Keratinocyte (primary cell): ENCODE data around the gene ERG. TPM values are rescaled to one million over a fixed set of nuclear protein-coding genes. Genes with fewer than 3 reads are reported as not detected.

Source experiments
- DNase-seq: peaks from one replicate; pipeline ENCODE4 v3.0.0-alpha.2; 2011; ENCODE audit warnings: low read depth, missing footprints, low spot score
- FAIRE-seq: peaks from 2 replicates; lab custom pipeline; 2011; peaks lifted over from hg19 to GRCh38; lab: Jason Lieb, UNC
- H2AFZ ChIP-seq: 2 replicates; pipeline ENCODE4 v1.6.0; 2012; ENCODE audit warnings: low read length, control low read depth, inconsistent platforms; ENCODE audit not compliant: control insufficient read depth
- H3K27ac ChIP-seq: 2 replicates; pipeline ENCODE4 v1.5.1; 2011; ENCODE audit warnings: low read length; ENCODE audit not compliant: control insufficient read depth, insufficient read depth
- H3K27me3 ChIP-seq: 3 replicates; pipeline ENCODE4 v1.6.0; 2011; ENCODE audit warnings: low read length; ENCODE audit not compliant: control insufficient read depth, insufficient read depth; ENCODE audit errors: extremely low read depth
- H3K36me3 ChIP-seq, 2 experiments: 2 replicates in 1 of 2; 3 replicates in 1 of 2; pipeline ENCODE4 v1.5.1; 2011; ENCODE audit warnings: low read length in 2 of 2, mild to moderate bottlenecking in 1 of 2; ENCODE audit not compliant: control insufficient read depth in 2 of 2, insufficient read depth in 2 of 2; ENCODE audit errors: extremely low read depth in 1 of 2
- H3K4me1 ChIP-seq: 3 replicates; pipeline ENCODE4 v1.5.1; 2011; ENCODE audit warnings: low read length; ENCODE audit not compliant: control insufficient read depth, insufficient read depth; ENCODE audit errors: extremely low read depth
- H3K4me2 ChIP-seq: 3 replicates; pipeline ENCODE4 v1.6.0; 2011; ENCODE audit warnings: low read depth, low read length; ENCODE audit not compliant: control insufficient read depth, insufficient read depth; ENCODE audit errors: extremely low read depth
- H3K4me3 ChIP-seq, 3 experiments: fragments of 200-600 bp in 1 of 3; sonication (generic) in 1 of 3; 2 replicates in 2 of 3; 3 replicates in 1 of 3; pipeline ENCODE4 v1.5.1; 2011 to 2016; ENCODE audit warnings: low read length in 3 of 3, mild to moderate bottlenecking in 3 of 3, control low read depth in 2 of 3, inconsistent platforms in 1 of 3, low read depth in 1 of 3, mixed read lengths in 1 of 3, mixed run types in 1 of 3, moderate library complexity in 1 of 3; ENCODE audit not compliant: control insufficient read depth in 2 of 3, insufficient read depth in 2 of 3; ENCODE audit errors: extremely low read depth in 1 of 3
- H3K79me2 ChIP-seq: 2 replicates; pipeline ENCODE4 v1.6.0; 2012; ENCODE audit warnings: low read length; ENCODE audit not compliant: control insufficient read depth, insufficient read depth
- H3K9ac ChIP-seq: 3 replicates; pipeline ENCODE4 v1.6.0; 2011; ENCODE audit warnings: low read length; ENCODE audit not compliant: control insufficient read depth, insufficient read depth; ENCODE audit errors: extremely low read depth
- H3K9me1 ChIP-seq: 3 replicates; pipeline ENCODE4 v1.6.0; 2011; ENCODE audit warnings: low read length; ENCODE audit not compliant: control insufficient read depth, insufficient read depth; ENCODE audit errors: extremely low read depth
- H3K9me3 ChIP-seq: 2 replicates; pipeline ENCODE4 v1.5.1; 2012; ENCODE audit warnings: low read depth, low read length; ENCODE audit not compliant: control insufficient read depth
- H4K20me1 ChIP-seq: 3 replicates; pipeline ENCODE4 v1.6.0; 2011; ENCODE audit warnings: low read length; ENCODE audit not compliant: control insufficient read depth, insufficient read depth; ENCODE audit errors: extremely low read depth
- CTCF ChIP-seq, 3 experiments: IDR thresholded peaks in 1 of 3; conservative IDR thresholded peaks in 1 of 3; optimal IDR thresholded peaks in 1 of 3; 2 replicates in 2 of 3; 3 replicates in 1 of 3; pipeline versions ENCODE3 to v1.5.1; 2011; ENCODE audit warnings: low read length in 3 of 3, mild to moderate bottlenecking in 3 of 3, moderate library complexity in 2 of 3, control low read depth in 1 of 3, inconsistent platforms in 1 of 3; ENCODE audit not compliant: insufficient read depth in 2 of 3; ENCODE audit errors: extremely low read depth in 1 of 3
- EZH2 ChIP-seq: IDR thresholded peaks from one replicate; pipeline ENCODE4 v1.6.1; 2012; ENCODE audit warnings: inconsistent platforms, mild to moderate bottlenecking, low read length, moderate library complexity
- dilution Hi-C: fragments of 300-500 bp; cut with MboI; formaldehyde crosslinking; loops from one replicate; pipeline ENCODE4 v1.7.0; 2020; ENCODE audit warnings: low sequenced_read_pairs; ENCODE audit not compliant: extremely low pct_ligation_motif_present
- polyA plus RNA-seq, 5 experiments: library from polyadenylated mRNA; depleted of rRNA in 3 of 5; stranded (reverse) in 3 of 5; stranded (forward) in 1 of 5; unstranded in 1 of 5; fragments of >200 nt; gene quantifications; 1 replicate in 1 of 5; 2 replicates in 3 of 5; 3 replicates in 1 of 5; pipeline versions ENCODE4 v1.2.1 to v1.2.3, GENCODE V29; 2011 to 2012; ENCODE audit warnings: missing spikeins in 2 of 5, low read depth in 1 of 5, low replicate concordance in 1 of 5

Gene ERG
- polyA plus RNA-seq, 1 donor (not counting 4 experiments of a cell fraction or from before 2014, with no cell fraction given): 0.08 TPM

- Histone ChIP-seq H3K27ac (no peak overlapping the region), H3K4me2 (no peak overlapping the region), H2AFZ (no peak overlapping the region), H3K9ac (no peak overlapping the region), H3K4me1 (peaks cover 16% of the 10 kb centered on the region), H3K36me3 (no peaks in the 10 kb centered on the region), H3K27me3 (no peaks in the 10 kb centered on the region), H3K79me2 (no peaks in the 10 kb centered on the region), H3K9me3 (no peaks in the 10 kb centered on the region), H3K4me3 (no peak overlapping the region), H3K9me1 (no peaks in the 10 kb centered on the region), H4K20me1 (no peaks in the 10 kb centered on the region)
- FAIRE-seq (no peak), DNase-seq (no peak)
- dilution Hi-C loops: no loop called here
- TF ChIP-seq EZH2 (no peak), CTCF (optimal IDR thresholded peaks at IDR 0.05 in 1 of 3, IDR thresholded peaks at IDR 0.05 in 1 of 3, conservative IDR thresholded peaks at IDR 0.05 in 1 of 3; ENCODE audit: extremely low read depth in 1 of 3, insufficient read depth in 2 of 3, low read length in 3 of 3) (no peak)
Observed at GRCh38 chr21:38469642-38470041, 28.6 kb downstream of the ERG start.

GRCh38 chr21:38468989-38469388 lies 29.3 kb downstream of the ERG start:
- H3K79me2 ChIP-seq: no peaks in the 10 kb centered on the region
- H3K4me1 ChIP-seq: peaks cover 16% of the 10 kb centered on the region
- no peak overlapping the region for H3K4me2 ChIP-seq
- TF ChIP-seq CTCF (optimal IDR thresholded peaks at IDR 0.05 in 1 of 3, IDR thresholded peaks at IDR 0.05 in 1 of 3, conservative IDR thresholded peaks at IDR 0.05 in 1 of 3; ENCODE audit: extremely low read depth in 1 of 3, insufficient read depth in 2 of 3, low read length in 3 of 3) (no peak), EZH2 (no peak)
- no peaks in the 10 kb centered on the region for H3K9me1 ChIP-seq
- no peaks in the 10 kb centered on the region for H3K9me3 ChIP-seq
- H3K36me3 ChIP-seq: no peaks in the 10 kb centered on the region
- H3K9ac ChIP-seq: no peak overlapping the region
- no peaks in the 10 kb centered on the region for H3K27me3 ChIP-seq
- H2AFZ ChIP-seq: no peak overlapping the region
- H3K4me3 ChIP-seq: no peak overlapping the region
- DNase-seq (no peak), FAIRE-seq (no peak)
- dilution Hi-C loops: no loop called here
- no peak overlapping the region for H3K27ac ChIP-seq
- H4K20me1 ChIP-seq: no peaks in the 10 kb centered on the region
